HAP-1 (cell line): ENCODE measurements around the gene TUT7.

ENCODE experiments used
- DNase-seq, 2 experiments: peaks; one replicate each; pipeline ENCODE4 v3.0.0-alpha.2; 2016 to 2020; ENCODE audit warnings: low spot score in 2 of 2
- H3K27me3 ChIP-seq: fragments of 250-450 bp; sonication (Bioruptor Pico); 2 replicates; pipeline ENCODE4 v1.5.1; 2020; ENCODE audit warnings: low read depth, mild to moderate bottlenecking, moderate library complexity
- H3K36me3 ChIP-seq: fragments of 250-450 bp; sonication (Bioruptor Pico); replicated peaks from 2 replicates; pipeline ENCODE4 v1.5.1; 2020; ENCODE audit warnings: mild to moderate bottlenecking
- H3K4me1 ChIP-seq: fragments of 250-450 bp; sonication (Bioruptor Pico); 2 replicates; pipeline ENCODE4 v1.5.1; 2020; ENCODE audit warnings: mild to moderate bottlenecking
- H3K4me3 ChIP-seq: fragments of 250-450 bp; sonication (Bioruptor Pico); 2 replicates; pipeline ENCODE4 v1.5.1; 2020; ENCODE audit warnings: mild to moderate bottlenecking, moderate library complexity
- H3K9me3 ChIP-seq: fragments of 250-450 bp; sonication (Bioruptor Pico); 2 replicates; pipeline ENCODE4 v1.5.1; 2020; ENCODE audit warnings: mild to moderate bottlenecking, moderate library complexity
- in situ Hi-C: fragments of 300-500 bp; cut with MboI; formaldehyde crosslinking; loops from 3 replicates; pipeline ENCODE4 v1.14.3; 2020; ENCODE audit warnings: low sequenced_read_pairs, inconsistent platforms, mixed read lengths

Gene TUT7

DNA sequence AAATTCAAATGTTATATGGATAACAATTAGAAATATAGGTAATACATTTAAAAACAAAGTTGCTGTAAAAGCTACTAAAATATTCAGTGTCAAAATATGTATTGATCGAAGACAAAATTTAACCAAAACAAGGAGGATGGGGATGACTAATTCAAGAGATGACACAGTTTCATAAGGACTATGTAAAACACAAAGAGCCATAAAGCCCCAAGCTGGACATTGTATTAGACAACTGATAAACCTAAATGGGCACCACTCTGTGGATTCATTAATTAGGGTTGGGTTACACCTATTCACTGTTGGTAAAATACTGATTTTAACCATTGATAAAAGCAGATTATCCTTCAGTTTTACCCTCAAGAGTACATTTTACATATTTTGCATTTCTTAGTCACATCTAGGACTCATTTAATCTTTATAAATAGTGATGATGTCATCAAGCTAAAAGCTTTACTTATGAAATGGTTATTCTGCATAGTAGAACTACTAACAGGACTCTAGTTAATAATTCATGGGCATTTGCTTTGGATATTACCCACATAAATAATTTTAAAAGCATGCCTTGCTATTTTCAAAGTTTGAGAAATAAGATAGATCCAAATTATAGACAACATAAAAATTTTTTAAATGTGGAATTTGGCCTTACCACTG lies 13.7 kb downstream of the TUT7 start:
- no peak for DNase-seq
- H3K36me3 ChIP-seq, result peaks cover 35% of the 10 kb centered on the region
- H3K4me3 ChIP-seq, result no peak overlapping the region
- H3K4me1 ChIP-seq, result peaks cover 6% of the 10 kb centered on the region; the same call in 1 of the 2 replicates
- H3K27me3 ChIP-seq, result no peaks in the 10 kb centered on the region
- in situ Hi-C loops, result no loop called here
- no peaks in the 10 kb centered on the region for H3K9me3 ChIP-seq

- Histone ChIP-seq H3K36me3 (peaks cover 36% of the 10 kb centered on the region), H3K27me3 (no peaks in the 10 kb centered on the region), H3K4me3 (no peak overlapping the region), H3K4me1 (peaks cover 6% of the 10 kb centered on the region; the same call in 1 of the 2 replicates), H3K9me3 (no peaks in the 10 kb centered on the region)
- in situ Hi-C loops, result no loop called here
- DNase-seq, result no peak
Observed at GRCh38 chr9:86337469-86338108, 16.6 kb downstream of the TUT7 start.

DNA sequence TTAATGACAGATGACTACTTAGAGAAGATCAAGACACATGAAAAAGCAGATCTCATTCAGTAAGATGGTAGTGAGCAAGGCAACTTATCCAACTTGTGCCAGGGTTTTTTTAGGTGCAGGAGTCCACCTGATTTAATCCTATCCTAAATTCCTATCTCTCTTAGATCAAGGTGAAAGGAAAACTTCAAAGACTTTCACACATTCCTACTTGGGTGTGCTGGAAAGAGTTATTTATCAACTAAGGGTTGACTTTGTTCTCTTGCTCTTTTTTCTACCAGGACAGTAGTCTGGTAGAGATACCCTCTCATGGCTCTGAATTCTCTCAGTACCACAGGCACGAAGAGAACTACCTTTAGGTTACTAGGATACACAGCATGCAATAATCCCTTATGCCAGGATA lies 18.2 kb downstream of the TUT7 start:
- Histone ChIP-seq H3K36me3 (peaks cover 36% of the 10 kb centered on the region), H3K9me3 (no peaks in the 10 kb centered on the region), H3K4me3 (no peak overlapping the region), H3K4me1 (peaks cover 6% of the 10 kb centered on the region; the same call in 1 of the 2 replicates), H3K27me3 (no peaks in the 10 kb centered on the region)
- DNase-seq, result no peak
- in situ Hi-C loops, result no loop called here

DNA sequence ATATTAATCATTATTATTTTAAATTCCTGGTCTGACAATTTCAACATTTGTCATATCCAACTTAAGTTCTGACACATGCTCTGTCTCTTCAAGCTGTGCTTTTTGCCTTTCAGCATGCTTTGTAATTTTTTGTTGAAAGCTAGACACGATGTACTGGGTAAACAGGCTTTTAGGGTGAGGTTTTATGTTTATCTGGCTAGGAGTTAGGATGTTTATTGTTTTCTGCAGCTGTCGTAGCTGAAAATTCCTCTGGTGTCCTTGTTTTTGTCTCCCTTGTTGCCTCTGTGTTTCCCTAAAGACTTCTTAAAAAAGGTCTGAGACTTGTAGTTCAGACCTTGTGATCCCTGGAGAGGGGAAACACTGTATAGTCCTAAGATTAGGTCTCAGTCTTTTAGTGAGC lies 20.6 kb downstream of the TUT7 start:
- no peak overlapping the region for H3K4me3 ChIP-seq
- H3K36me3 ChIP-seq, result peaks cover 24% of the 10 kb centered on the region
- in situ Hi-C loops, result no loop called here
- no peaks in the 10 kb centered on the region for H3K27me3 ChIP-seq
- DNase-seq, result no peak
- H3K9me3 ChIP-seq, result no peaks in the 10 kb centered on the region
- peaks cover 4% of the 10 kb centered on the region; the same call in 1 of the 2 replicates for H3K4me1 ChIP-seq

DNA sequence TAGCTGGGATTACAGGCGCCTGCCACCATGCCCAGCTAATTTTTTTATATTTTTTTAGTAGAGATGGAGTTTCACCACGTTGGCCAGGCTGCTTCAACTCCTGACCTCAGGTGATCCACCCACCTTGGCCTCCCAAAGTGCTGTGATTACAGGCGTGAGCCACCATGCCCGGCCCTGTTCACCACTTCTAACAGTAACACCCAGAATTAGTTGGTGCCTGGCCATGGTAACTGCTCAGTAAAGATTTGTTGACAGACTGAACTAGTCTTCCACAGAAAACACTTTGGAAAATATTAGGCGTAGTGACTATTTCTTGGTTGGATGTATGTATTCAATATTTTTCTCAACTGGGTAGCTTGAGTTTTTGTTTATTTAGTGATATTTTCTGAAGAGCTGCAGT lies 24.0 kb downstream of the TUT7 start:
- Histone ChIP-seq H3K9me3 (no peaks in the 10 kb centered on the region), H3K27me3 (no peaks in the 10 kb centered on the region), H3K4me1 (peaks cover 8% of the 10 kb centered on the region), H3K4me3 (no peak overlapping the region), H3K36me3 (peaks cover 14% of the 10 kb centered on the region)
- in situ Hi-C loops, result no loop called here
- DNase-seq, result no peak

- no peak overlapping the region for H3K4me3 ChIP-seq
- no peaks in the 10 kb centered on the region for H3K9me3 ChIP-seq
- in situ Hi-C loops, result no loop called here
- no peaks in the 10 kb centered on the region for H3K27me3 ChIP-seq
- no peak for DNase-seq
- peaks cover 8% of the 10 kb centered on the region for H3K4me1 ChIP-seq
- H3K36me3 ChIP-seq, result peaks cover 12% of the 10 kb centered on the region
Observed at GRCh38 chr9:86329649-86330048, 24.6 kb downstream of the TUT7 start.

DNA sequence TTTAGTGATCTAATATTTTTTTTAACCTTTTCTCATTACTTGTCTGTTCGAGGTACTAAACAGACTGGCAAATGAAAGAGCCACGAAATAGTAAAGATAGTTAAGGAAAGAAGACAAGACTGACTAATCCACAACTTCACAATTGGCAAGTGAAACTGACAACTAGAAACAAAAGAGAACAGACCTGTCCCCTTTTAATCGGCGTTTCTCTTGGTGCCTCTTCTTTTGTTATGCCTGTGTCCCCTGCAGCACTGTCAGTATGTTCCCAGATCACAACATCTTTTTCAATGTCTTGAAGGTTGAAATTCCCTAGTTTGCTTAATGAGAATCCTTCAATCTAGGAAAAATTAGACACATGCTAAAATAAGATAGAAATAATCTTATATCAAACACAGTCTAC lies 26.1 kb downstream of the TUT7 start:
- DNase-seq, result peak in 1 of 2 experiments; percentile 34
- Histone ChIP-seq H3K4me1 (peaks cover 8% of the 10 kb centered on the region), H3K9me3 (no peaks in the 10 kb centered on the region), H3K36me3 (peaks cover 24% of the 10 kb centered on the region), H3K27me3 (no peaks in the 10 kb centered on the region), H3K4me3 (no peak overlapping the region)
- in situ Hi-C loops, result no loop called here

DNA sequence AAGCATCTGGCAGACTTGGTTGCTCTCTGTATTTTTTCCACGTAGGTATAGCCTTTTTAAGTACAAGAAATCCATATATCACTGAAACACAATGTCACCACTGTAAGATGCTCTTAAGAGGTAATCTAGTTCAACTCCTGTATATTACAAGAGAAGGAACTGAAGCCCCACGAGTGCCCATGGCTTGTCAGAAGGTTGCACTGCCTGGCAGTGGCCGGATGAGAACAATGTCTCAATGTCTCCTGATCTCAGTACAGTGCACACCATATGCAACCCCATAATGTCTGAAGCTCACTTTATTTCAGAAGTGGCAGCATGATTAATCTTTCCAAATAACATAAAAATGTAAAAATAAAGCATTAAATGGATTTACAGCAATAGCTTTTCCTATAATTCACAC lies 27.7 kb downstream of the TUT7 start:
- no peak for DNase-seq
- no peak overlapping the region for H3K4me3 ChIP-seq
- H3K4me1 ChIP-seq, result peaks cover 8% of the 10 kb centered on the region
- H3K9me3 ChIP-seq, result no peaks in the 10 kb centered on the region
- H3K27me3 ChIP-seq, result no peaks in the 10 kb centered on the region
- peaks cover 36% of the 10 kb centered on the region for H3K36me3 ChIP-seq
- in situ Hi-C loops, result no loop called here

- peaks cover 8% of the 10 kb centered on the region for H3K4me1 ChIP-seq
- DNase-seq, result no peak
- no peaks in the 10 kb centered on the region for H3K27me3 ChIP-seq
- H3K9me3 ChIP-seq, result no peaks in the 10 kb centered on the region
- no peak overlapping the region for H3K4me3 ChIP-seq
- H3K36me3 ChIP-seq, result peaks cover 42% of the 10 kb centered on the region
- in situ Hi-C loops, result no loop called here
Observed at GRCh38 chr9:86324901-86325300, 29.3 kb downstream of the TUT7 start.

- Histone ChIP-seq H3K27me3 (no peaks in the 10 kb centered on the region), H3K4me1 (peaks cover 8% of the 10 kb centered on the region), H3K4me3 (no peak overlapping the region), H3K9me3 (no peaks in the 10 kb centered on the region), H3K36me3 (peaks cover 43% of the 10 kb centered on the region)
- DNase-seq, result no peak
- in situ Hi-C loops, result no loop called here
Observed at GRCh38 chr9:86324308-86324707, 29.9 kb downstream of the TUT7 start.

DNA sequence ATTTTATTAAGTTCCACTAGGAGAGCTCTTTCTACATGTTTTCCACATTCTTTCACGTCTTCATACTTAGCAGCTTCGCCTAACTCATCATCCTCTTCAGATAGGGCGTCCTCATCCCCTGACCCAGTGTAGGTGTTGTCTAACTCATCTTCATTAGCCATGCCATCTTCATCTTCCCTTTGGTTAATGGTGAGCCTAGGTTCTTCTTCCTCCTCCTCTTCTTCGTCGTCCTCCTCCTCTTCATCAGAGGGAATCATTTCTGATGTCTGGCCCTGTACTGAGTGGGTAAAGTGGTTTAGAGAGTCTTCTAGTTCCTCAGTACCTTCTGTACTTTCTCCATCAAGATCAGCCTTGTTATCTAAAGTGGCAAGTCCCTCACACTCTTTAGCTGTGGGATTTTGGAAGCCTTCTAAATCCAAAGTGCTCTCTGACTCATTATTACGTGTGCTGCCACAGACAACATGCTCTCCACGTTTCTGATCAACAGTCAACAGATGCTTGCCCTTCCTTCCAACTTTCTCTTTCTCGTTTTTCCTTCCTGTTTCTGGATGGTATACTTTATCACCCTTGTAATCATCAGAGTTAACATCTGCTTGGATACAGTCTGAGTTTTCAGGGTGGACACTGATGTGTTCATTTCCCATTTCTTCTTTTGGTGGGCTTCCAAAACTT lies 31.1 kb downstream of the TUT7 start:
- Histone ChIP-seq H3K9me3 (no peaks in the 10 kb centered on the region), H3K4me3 (no peak overlapping the region), H3K36me3 (peaks cover 52% of the 10 kb centered on the region), H3K4me1 (peaks cover 7% of the 10 kb centered on the region), H3K27me3 (no peaks in the 10 kb centered on the region)
- no peak for DNase-seq
- in situ Hi-C loops, result no loop called here

DNA sequence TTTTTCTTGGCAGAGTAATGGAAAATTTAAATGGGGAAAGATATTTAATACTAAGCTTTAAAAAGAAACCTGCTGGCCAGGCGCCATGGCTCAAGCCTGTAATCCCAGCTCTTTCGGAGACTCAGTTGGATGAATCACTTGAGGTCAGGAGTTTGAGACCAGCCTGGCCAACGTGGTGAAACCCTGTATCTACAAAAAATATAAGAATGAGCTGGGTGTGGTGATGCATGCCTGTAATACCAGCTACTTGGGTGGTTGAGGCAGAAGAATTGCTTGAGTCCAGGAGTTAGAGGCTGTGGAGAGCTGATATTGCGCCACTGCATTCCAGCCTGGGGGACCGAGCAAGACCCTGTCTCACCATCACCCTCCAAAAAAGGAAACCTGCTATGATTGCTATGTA lies 32.8 kb downstream of the TUT7 start:
- Histone ChIP-seq H3K4me3 (no peak overlapping the region), H3K27me3 (no peaks in the 10 kb centered on the region), H3K9me3 (no peaks in the 10 kb centered on the region), H3K4me1 (peaks cover 5% of the 10 kb centered on the region; the same call in 1 of the 2 replicates), H3K36me3 (peaks cover 51% of the 10 kb centered on the region)
- in situ Hi-C loops, result no loop called here
- DNase-seq, result no peak

DNA sequence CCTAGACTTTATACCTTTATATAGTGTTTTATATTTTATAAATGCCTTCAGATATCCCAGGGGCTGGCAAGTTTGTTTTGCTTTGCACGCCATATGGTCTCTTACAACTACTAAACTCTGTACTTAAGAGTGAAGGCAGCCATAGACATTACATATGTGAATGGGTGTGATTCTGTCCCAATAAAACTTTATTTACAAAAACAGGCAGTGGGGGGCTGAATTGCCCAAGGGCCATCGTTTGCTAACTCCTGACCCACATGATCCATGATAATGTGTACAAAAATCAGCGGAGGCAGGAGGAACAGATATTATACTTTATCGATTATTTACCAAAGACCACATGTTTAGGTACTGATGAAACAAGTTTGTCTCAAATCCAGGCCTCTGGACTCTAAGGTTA lies 36.0 kb downstream of the TUT7 start:
- DNase-seq, result no peak
- in situ Hi-C loops, result no loop called here
- peaks cover 43% of the 10 kb centered on the region for H3K36me3 ChIP-seq
- H3K9me3 ChIP-seq, result no peaks in the 10 kb centered on the region
- peaks cover 5% of the 10 kb centered on the region; the same call in 1 of the 2 replicates for H3K4me1 ChIP-seq
- H3K27me3 ChIP-seq, result no peaks in the 10 kb centered on the region
- no peak overlapping the region for H3K4me3 ChIP-seq

DNA sequence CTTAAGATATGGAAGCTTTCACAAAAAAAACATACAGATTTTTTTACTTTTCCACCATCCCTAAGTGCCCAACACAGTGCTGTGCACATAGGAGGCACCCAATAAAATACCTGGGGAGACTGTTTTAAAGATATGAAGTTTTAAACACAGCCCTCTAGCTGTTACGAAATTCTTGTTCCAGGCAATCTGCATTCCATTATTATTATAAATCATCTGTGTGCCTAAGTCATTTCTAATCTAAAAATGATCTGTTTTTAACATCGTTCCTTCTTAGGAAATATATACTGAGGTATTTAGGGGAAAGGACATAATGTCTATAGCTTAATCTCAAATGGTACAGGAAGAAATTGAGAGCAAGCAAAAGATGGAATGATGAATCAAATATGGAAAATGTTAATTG lies 39.1 kb downstream of the TUT7 start:
- DNase-seq, result no peak
- Histone ChIP-seq H3K27me3 (no peaks in the 10 kb centered on the region), H3K9me3 (no peaks in the 10 kb centered on the region), H3K36me3 (peaks cover 32% of the 10 kb centered on the region), H3K4me3 (no peak overlapping the region), H3K4me1 (peaks cover 5% of the 10 kb centered on the region; the same call in 1 of the 2 replicates)
- in situ Hi-C loops, result no loop called here
